Subcutaneous adipose tissue (tissue), 4 donors: ENCODE data around the gene TIE1. TPM values are rescaled to one million over a fixed set of nuclear protein-coding genes. Genes with fewer than 3 reads are reported as not detected.

Experiments used
- CTCF ChIP-seq: fragments of 450-650 bp; IDR thresholded peaks from one replicate; pipeline ENCODE4 v1.5.1; 2016; ENCODE audit warnings: low read depth, mild to moderate bottlenecking, control low read depth, antibody characterized with exemption, moderate library complexity
- total RNA-seq, 4 donors: library from RNA; depleted of rRNA; stranded (reverse); fragments of >200 nt; gene quantifications; one replicate each; pipeline ENCODE4 v1.1.0, GENCODE V29; 2016

Gene TIE1
- total RNA-seq, 4 donors from 2014 or later: 16.0 to 147 (median 25.9) TPM

GRCh38 chr1:43305461-43305860 is 4.7 kb downstream of the TIE1 start:
- no peak for TF ChIP-seq CTCF

GRCh38 chr1:43305926-43306687 is 5.3 kb downstream of the TIE1 start:
- TF ChIP-seq CTCF: no peak

- no peak for TF ChIP-seq CTCF
These were observed 6.1 kb downstream of the TIE1 start for GRCh38 chr1:43306688-43307457.

- TF ChIP-seq CTCF: no peak
These were observed 6.8 kb downstream of the TIE1 start for GRCh38 chr1:43307458-43308158.

- TF ChIP-seq CTCF: no peak
These were observed 8.0 kb downstream of the TIE1 start for GRCh38 chr1:43308635-43309404.

- no peak for TF ChIP-seq CTCF
These were observed 8.7 kb downstream of the TIE1 start for GRCh38 chr1:43309405-43310025.
